Astrocyte (in vitro differentiated cells and primary cell): Measurements from ENCODE around the gene TOP2A.

Source experiments
- EZH2 ChIP-seq: IDR thresholded peaks from 2 replicates; pipeline ENCODE4 v1.6.1; 2012; ENCODE audit warnings: mild to moderate bottlenecking, low read length, inconsistent platforms; ENCODE audit not compliant: insufficient read depth
- TF ChIP-seq, protein P1 (sequence below): IDR thresholded peaks from 2 replicates; pipeline ENCODE4 v1.5.1; 2011; ENCODE audit warnings: low read depth, mild to moderate bottlenecking, inconsistent platforms, low read length, moderate library complexity; ENCODE audit not compliant: insufficient read depth

DNA sequence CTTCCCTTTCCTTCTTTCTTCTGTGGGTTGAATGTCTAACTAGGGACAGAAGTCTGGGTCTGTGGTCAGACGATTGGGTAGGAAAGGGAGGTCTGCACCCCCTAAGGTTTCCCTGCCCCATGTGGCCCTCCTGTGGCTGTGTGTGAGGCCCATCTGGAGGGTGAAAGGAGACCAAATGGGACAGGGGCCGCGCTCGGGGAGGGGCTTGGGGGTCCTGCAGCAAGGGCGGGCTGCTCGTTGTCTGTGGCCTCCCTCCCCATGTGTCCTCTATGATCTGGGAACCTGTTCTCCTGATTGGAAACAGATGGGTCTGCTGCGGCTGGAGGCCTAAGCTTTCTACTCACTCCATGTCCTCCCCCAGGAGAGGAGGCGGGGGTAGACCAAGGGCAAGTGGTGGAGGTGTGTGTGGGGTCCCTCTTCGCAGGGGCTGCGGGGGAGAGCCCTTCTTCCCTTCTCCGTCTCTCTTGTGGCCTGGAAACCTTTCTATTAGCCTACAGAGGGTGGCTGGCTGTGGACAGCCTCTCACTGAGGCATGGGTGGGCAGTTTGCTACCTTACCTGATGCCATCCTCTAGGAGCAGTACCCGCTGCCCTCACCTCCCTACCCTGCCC lies 44.1 kb upstream of the TOP2A start:
- TF ChIP-seq, protein P1, sequence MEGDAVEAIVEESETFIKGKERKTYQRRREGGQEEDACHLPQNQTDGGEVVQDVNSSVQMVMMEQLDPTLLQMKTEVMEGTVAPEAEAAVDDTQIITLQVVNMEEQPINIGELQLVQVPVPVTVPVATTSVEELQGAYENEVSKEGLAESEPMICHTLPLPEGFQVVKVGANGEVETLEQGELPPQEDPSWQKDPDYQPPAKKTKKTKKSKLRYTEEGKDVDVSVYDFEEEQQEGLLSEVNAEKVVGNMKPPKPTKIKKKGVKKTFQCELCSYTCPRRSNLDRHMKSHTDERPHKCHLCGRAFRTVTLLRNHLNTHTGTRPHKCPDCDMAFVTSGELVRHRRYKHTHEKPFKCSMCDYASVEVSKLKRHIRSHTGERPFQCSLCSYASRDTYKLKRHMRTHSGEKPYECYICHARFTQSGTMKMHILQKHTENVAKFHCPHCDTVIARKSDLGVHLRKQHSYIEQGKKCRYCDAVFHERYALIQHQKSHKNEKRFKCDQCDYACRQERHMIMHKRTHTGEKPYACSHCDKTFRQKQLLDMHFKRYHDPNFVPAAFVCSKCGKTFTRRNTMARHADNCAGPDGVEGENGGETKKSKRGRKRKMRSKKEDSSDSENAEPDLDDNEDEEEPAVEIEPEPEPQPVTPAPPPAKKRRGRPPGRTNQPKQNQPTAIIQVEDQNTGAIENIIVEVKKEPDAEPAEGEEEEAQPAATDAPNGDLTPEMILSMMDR: no peak
- TF ChIP-seq EZH2: no peak
